HCT116 (cell line): ENCODE results near the gene LIMA1. TPM values are rescaled to one million over a fixed set of nuclear protein-coding genes. Genes with fewer than 3 reads are reported as not detected.

Source experiments
- ATAC-seq: fragments of 200-7000 bp; cut with Tn5 transposase; 2 replicates; pipeline ENCODE4 v1.9.1; 2020; ENCODE audit warnings: mild to moderate bottlenecking, moderate library complexity
- BruUV-seq: library from RNA; stranded (reverse); fragments of 400-500 nt; replicated peaks from 2 replicates; lab custom pipeline; 2021; lab: Mats Ljungman, UMichigan
- CTCF ChIA-PET: fragments of 300-600 bp; sonication (Branson Sonifier 250); formaldehyde crosslinking; loops from one replicate; lab custom pipeline; 2021; ENCODE audit warnings: antibody characterized with exemption; lab: Charles Lee
- POLR2A ChIA-PET: fragments of 300-600, 350-600 bp; sonication (Branson Sonifier 250); formaldehyde crosslinking; loops from one replicate; lab custom pipeline; 2021; ENCODE audit warnings: antibody characterized with exemption; lab: Charles Lee
- RAD21 ChIA-PET, 2 experiments: fragments of 300-600 bp; sonication (Branson Sonifier 250); formaldehyde crosslinking; loops; one replicate each; lab custom pipeline; 2023; ENCODE audit warnings: low total read pairs in 2 of 2; ENCODE audit not compliant: uncharacterized antibody in 2 of 2, unreplicated experiment in 2 of 2, low non-redundant PET in 1 of 2; lab: Charles Lee
- DNase-seq: peaks from one replicate; pipeline ENCODE4 v3.0.0-alpha.2; 2010; ENCODE audit warnings: low read depth, low spot score
- H2AFZ ChIP-seq: fragments of 200-600 bp; shearing (Covaris generic), sonication (generic); 2 replicates; pipeline ENCODE4 v1.6.1; 2017; ENCODE audit warnings: low read depth, mixed run types, mixed read lengths, antibody characterized with exemption, low read length; ENCODE audit not compliant: poor library complexity, severe bottlenecking
- H3K27ac ChIP-seq: 2 replicates; pipeline ENCODE4 v1.5.1; 2012; ENCODE audit warnings: low read depth, low read length
- H3K27me3 ChIP-seq: fragments of 200-600 bp; sonication (generic); 2 replicates; pipeline ENCODE4 v1.6.1; 2016; ENCODE audit warnings: mixed run types, low read length, mixed read lengths; ENCODE audit not compliant: insufficient read depth
- H3K36me3 ChIP-seq, 2 experiments: fragments of 200-500 bp in 1 of 2; fragments of 200-600 bp in 1 of 2; sonication (Bioruptor generic) in 1 of 2; sonication (generic) in 1 of 2; 2 replicates each; pipeline versions ENCODE4 v1.5.1 to v1.6.1; 2014 to 2016; ENCODE audit warnings: low read length in 2 of 2, inconsistent platforms in 1 of 2, mixed read lengths in 1 of 2, mixed run types in 1 of 2; ENCODE audit not compliant: insufficient read depth in 2 of 2, control insufficient read depth in 1 of 2
- H3K4me1 ChIP-seq, 2 experiments: fragments of 200-600 bp in 1 of 2; sonication (generic) in 1 of 2; 2 replicates each; pipeline versions ENCODE4 v1.5.1 to v1.6.1; 2012 to 2017; ENCODE audit warnings: low read length in 2 of 2, inconsistent platforms in 1 of 2, mild to moderate bottlenecking in 1 of 2, mixed read lengths in 1 of 2, mixed run types in 1 of 2, moderate library complexity in 1 of 2; ENCODE audit not compliant: insufficient read depth in 2 of 2, control insufficient read depth in 1 of 2
- H3K4me2 ChIP-seq: fragments of 200-600 bp; sonication (generic); 2 replicates; pipeline ENCODE4 v1.6.1; 2017; ENCODE audit warnings: mixed run types, low read length, mixed read lengths
- H3K4me3 ChIP-seq, 2 experiments: fragments of 200-600 bp in 1 of 2; sonication (generic) in 1 of 2; replicated peaks in 1 of 2; 2 replicates each; pipeline ENCODE4 v1.5.1; 2011 to 2016; ENCODE audit warnings: low read length in 2 of 2, control low read depth in 1 of 2, low read depth in 1 of 2, mild to moderate bottlenecking in 1 of 2, mixed read lengths in 1 of 2, mixed run types in 1 of 2
- H3K79me2 ChIP-seq: fragments of 200-600 bp; sonication (generic); 2 replicates; pipeline ENCODE4 v1.6.1; 2017; ENCODE audit warnings: mild to moderate bottlenecking, mixed run types, low read length, moderate library complexity, mixed read lengths; ENCODE audit not compliant: insufficient read depth
- H3K9ac ChIP-seq: fragments of 200-600 bp; sonication (generic); 2 replicates; pipeline ENCODE4 v1.6.1; 2016; ENCODE audit warnings: low read length, mixed read lengths
- H3K9me2 ChIP-seq: fragments of 200-600 bp; sonication (generic), shearing (Covaris generic); 2 replicates; pipeline ENCODE4 v1.6.1; 2017; ENCODE audit warnings: mixed run types, mild to moderate bottlenecking, moderate library complexity; ENCODE audit not compliant: insufficient read depth
- H3K9me3 ChIP-seq, 2 experiments: fragments of 200-500 bp in 1 of 2; fragments of 200-600 bp in 1 of 2; sonication (Bioruptor generic) in 1 of 2; sonication (generic) in 1 of 2; 2 replicates each; pipeline ENCODE4 v1.6.1; 2014 to 2017; ENCODE audit warnings: low read length in 2 of 2, mixed read lengths in 2 of 2, inconsistent platforms in 1 of 2, low read depth in 1 of 2, mild to moderate bottlenecking in 1 of 2, mixed run types in 1 of 2, moderate library complexity in 1 of 2; ENCODE audit not compliant: control insufficient read depth in 1 of 2, insufficient read depth in 1 of 2
- H4K20me1 ChIP-seq: fragments of 200-600 bp; sonication (generic), shearing (Covaris generic); 2 replicates; pipeline ENCODE4 v1.6.1; 2017; ENCODE audit warnings: mixed run types, mild to moderate bottlenecking, moderate library complexity; ENCODE audit not compliant: insufficient read depth
- CEBPB ChIP-seq: IDR thresholded peaks from 2 replicates; pipeline ENCODE4 v1.6.1; 2012; ENCODE audit warnings: low read depth
- EGR1 ChIP-seq: IDR thresholded peaks from 2 replicates; pipeline ENCODE4 v1.6.1; 2012; ENCODE audit warnings: low read depth
- EZH2 ChIP-seq: fragments of 200-600 bp; sonication (generic); IDR thresholded peaks from 2 replicates; pipeline ENCODE4 v1.6.1; 2017; ENCODE audit warnings: antibody characterized with exemption, mixed run types
- EZH2phosphoT487 ChIP-seq: fragments of 200-600 bp; IDR thresholded peaks from 2 replicates; pipeline ENCODE4 v1.6.1; 2018; ENCODE audit warnings: antibody characterized with exemption, borderline replicate concordance
- SRF ChIP-seq: IDR thresholded peaks from 2 replicates; pipeline ENCODE4 v1.6.1; 2012; ENCODE audit warnings: low read depth
- TCF7L2 ChIP-seq: IDR thresholded peaks from 2 replicates; pipeline ENCODE4 v1.7.0; 2011; ENCODE audit warnings: borderline replicate concordance, inconsistent platforms; ENCODE audit not compliant: insufficient read depth, insufficient read length; ENCODE audit errors: extremely low read depth
- YY1 ChIP-seq: IDR thresholded peaks from 2 replicates; pipeline ENCODE4 v1.6.1; 2011; ENCODE audit warnings: low read length, low read depth, moderate library complexity, mild to moderate bottlenecking; ENCODE audit not compliant: insufficient replicate concordance; ENCODE audit errors: extremely low read depth
- ZBTB33 ChIP-seq: IDR thresholded peaks from 2 replicates; pipeline ENCODE4 v1.6.1; 2011; ENCODE audit warnings: mild to moderate bottlenecking, low read length, moderate library complexity; ENCODE audit not compliant: insufficient replicate concordance; ENCODE audit errors: extremely low read depth
- ZFX ChIP-seq: fragments of 450-650 bp; IDR thresholded peaks from 2 replicates; pipeline ENCODE4 v1.6.1; 2017
- intact Hi-C: fragments of 100-400 bp; cut with micrococcal nuclease; formaldehyde crosslinking; loops from 2 replicates; pipeline ENCODE4 v1.10.0; 2022
- total RNA-seq: library from RNA; stranded (reverse); gene quantifications from one replicate; pipeline ENCODE4 v1.2.1, GENCODE V29; 2021; ENCODE audit not compliant: unreplicated experiment

The LIMA1 gene
- total RNA-seq, 1 experiment from 2014 or later: 79.6 TPM

GRCh38 chr12:50285253-50285652, 1.9 kb upstream of the LIMA1 start:
- peak overlapping the region; percentile 87; the same call in 1 of the 2 replicates for H3K4me2 ChIP-seq
- intact Hi-C loops: no loop called here
- RAD21 ChIA-PET: no interaction called here
- H4K20me1 ChIP-seq: no peaks in the 10 kb centered on the region
- H3K9ac ChIP-seq: no peak overlapping the region
- no peak overlapping the region for H3K27ac ChIP-seq
- no peak overlapping the region for H3K4me3 ChIP-seq
- TF ChIP-seq TCF7L2: no peak
- no peak for TF ChIP-seq ZBTB33
- no peak for TF ChIP-seq EGR1
- TF ChIP-seq CEBPB: no peak
- no peak for TF ChIP-seq EZH2phosphoT487
- TF ChIP-seq EZH2: no peak
- TF ChIP-seq YY1: no peak
- no peak for TF ChIP-seq SRF
- TF ChIP-seq ZFX: no peak
- CTCF ChIA-PET: no interaction called here
- POLR2A ChIA-PET: no interaction called here
- no peak for DNase-seq
- peaks cover 4 to 24% of the 10 kb centered on the region in 2 experiments; a peak in 3 of 4 replicates for H3K4me1 ChIP-seq
- no peaks in the 10 kb centered on the region for H3K27me3 ChIP-seq
- 0 out of 4 replicates have a peak, but pooled peaks cover 0 to 5% of the 10 kb centered on the region in 2 experiments for H3K36me3 ChIP-seq
- no peak overlapping the region for H2AFZ ChIP-seq
- ATAC-seq: no peak
- H3K9me3 ChIP-seq: no peaks in the 10 kb centered on the region
- no peaks in the 10 kb centered on the region for H3K9me2 ChIP-seq
- peaks cover 18% of the 10 kb centered on the region for H3K79me2 ChIP-seq
- no TSS peak for BruUV-seq
